DLD1 (cell line): ENCODE measurements around the gene TBC1D22A.
"Not testable (repeated sequence)": the region's sequence is repeated elsewhere in the genome, so short reads cannot be mapped to it uniquely, and the experiment has no call there.

Source experiments
- in situ Hi-C: cut with HindIII; loops from 2 replicates; pipeline ENCODE4 v1.10.0; 2017; ENCODE audit warnings: low sequenced_read_pairs

Gene TBC1D22A

GRCh38 chr22:46773076-46773475, 10.6 kb downstream of the TBC1D22A start:
- in situ Hi-C loops, result no loop called here

GRCh38 chr22:46774253-46774979, 12.0 kb downstream of the TBC1D22A start:
- in situ Hi-C loops, result no loop called here

GRCh38 chr22:46774980-46775849, 12.8 kb downstream of the TBC1D22A start:
- in situ Hi-C loops, result no loop called here

GRCh38 chr22:46775850-46776826, 13.7 kb downstream of the TBC1D22A start:
- in situ Hi-C loops, result no loop called here

GRCh38 chr22:46776876-46777608, 14.6 kb downstream of the TBC1D22A start:
- in situ Hi-C loops, result no loop called here

- in situ Hi-C loops, result no loop called here
Measured at GRCh38 chr22:46777609-46777970, 15.1 kb downstream of the TBC1D22A start.

- in situ Hi-C loops, result no loop called here
Measured at GRCh38 chr22:46779023-46779422, 16.6 kb downstream of the TBC1D22A start.

GRCh38 chr22:46779651-46780050, 17.2 kb downstream of the TBC1D22A start:
- in situ Hi-C loops, result no loop called here

GRCh38 chr22:46780453-46780852, 18.0 kb downstream of the TBC1D22A start:
- in situ Hi-C loops, result no loop called here

GRCh38 chr22:46781291-46781690, 18.8 kb downstream of the TBC1D22A start:
- in situ Hi-C loops, result no loop called here

GRCh38 chr22:46782200-46782599, 19.8 kb downstream of the TBC1D22A start:
- in situ Hi-C loops, result not testable (repeated sequence)

- in situ Hi-C loops, result no loop called here
Measured at GRCh38 chr22:46783721-46784120, 21.3 kb downstream of the TBC1D22A start.

GRCh38 chr22:46788441-46789172, 26.2 kb downstream of the TBC1D22A start:
- in situ Hi-C loops, result no loop called here

GRCh38 chr22:46789992-46790391, 27.5 kb downstream of the TBC1D22A start:
- in situ Hi-C loops, result no loop called here

- in situ Hi-C loops, result no loop called here
Measured at GRCh38 chr22:46791201-46791731, 28.8 kb downstream of the TBC1D22A start.

- in situ Hi-C loops, result no loop called here
Measured at GRCh38 chr22:46792061-46792796, 29.8 kb downstream of the TBC1D22A start.

- in situ Hi-C loops, result no loop called here
Measured at GRCh38 chr22:46792841-46793261, 30.4 kb downstream of the TBC1D22A start.

GRCh38 chr22:46793497-46793896, 31.0 kb downstream of the TBC1D22A start:
- in situ Hi-C loops, result no loop called here

GRCh38 chr22:46794067-46794466, 31.6 kb downstream of the TBC1D22A start:
- in situ Hi-C loops, result no loop called here
